HEK293 (cell line): ENCODE data around the gene ABR.

Experiments
- CTCF ChIA-PET: fragments of 350-600 bp; formaldehyde crosslinking; extraction: SDS; loops from one replicate; lab custom pipeline; 2021; ENCODE audit warnings: antibody characterized with exemption; lab: Yijun Ruan, JAX
- POLR2A ChIA-PET: fragments of 300-600 bp; formaldehyde crosslinking; extraction: SDS; loops from one replicate; lab custom pipeline; 2020; ENCODE audit warnings: antibody characterized with exemption, inconsistent platforms; lab: Yijun Ruan, JAX
- H3K27ac ChIP-seq: fragments of 200-500 bp; sonication (Bioruptor generic); 2 replicates; pipeline ENCODE4 v1.5.1; 2014; ENCODE audit warnings: low read depth, low read length, control low read depth, inconsistent platforms; ENCODE audit errors: extremely low read depth
- H3K36me3 ChIP-seq, 2 experiments: fragments of 200-500 bp in 1 of 2; sonication (Bioruptor generic) in 1 of 2; 1 replicate in 1 of 2; 2 replicates in 1 of 2; pipeline ENCODE4 v1.5.1; 2014 to 2017; ENCODE audit warnings: inconsistent platforms in 2 of 2, low read length in 2 of 2; ENCODE audit not compliant: control insufficient read depth in 2 of 2, insufficient read depth in 1 of 2
- H3K4me1 ChIP-seq: fragments of 200-500 bp; sonication (Bioruptor generic); 2 replicates; pipeline ENCODE4 v1.5.1; 2014; ENCODE audit warnings: mild to moderate bottlenecking, low read length, inconsistent platforms; ENCODE audit not compliant: control insufficient read depth, insufficient read depth
- H3K4me3 ChIP-seq: 2 replicates; pipeline ENCODE4 v1.5.1; 2011; ENCODE audit warnings: low read depth, mild to moderate bottlenecking, control low read depth, low read length, moderate library complexity
- H3K9me3 ChIP-seq: fragments of 200-500 bp; sonication (Bioruptor generic); 2 replicates; pipeline ENCODE4 v1.5.1; 2014; ENCODE audit warnings: low read depth, low read length, inconsistent platforms; ENCODE audit not compliant: control insufficient read depth, insufficient read depth
- HOXA7 ChIP-seq: sonication (generic); formaldehyde crosslinking; IDR thresholded peaks from 2 replicates; pipeline ENCODE4 v1.8.1; 2022; ENCODE audit warnings: missing genetic modification reagents, borderline replicate concordance
- OSR2 ChIP-seq: fragments of 450-650 bp; formaldehyde crosslinking; IDR thresholded peaks from 2 replicates; pipeline ENCODE4 v1.5.1; 2016; ENCODE audit warnings: missing biosample characterization, missing genetic modification characterization
- PRDM1 ChIP-seq: fragments of 450-650 bp; formaldehyde crosslinking; IDR thresholded peaks from 2 replicates; pipeline ENCODE4; 2016; ENCODE audit warnings: missing biosample characterization, missing genetic modification characterization
- SCRT1 ChIP-seq: fragments of 450-650 bp; formaldehyde crosslinking; IDR thresholded peaks from 2 replicates; pipeline ENCODE4 v1.5.1; 2016; ENCODE audit warnings: missing biosample characterization, missing genetic modification characterization, borderline replicate concordance
- SP7 ChIP-seq: fragments of 450-650 bp; formaldehyde crosslinking; IDR thresholded peaks from 2 replicates; pipeline ENCODE4 v1.5.1; 2016; ENCODE audit warnings: missing biosample characterization, missing genetic modification characterization
- YY1 ChIP-seq: fragments of 450-650 bp; formaldehyde crosslinking; IDR thresholded peaks from 2 replicates; pipeline ENCODE4 v1.5.1; 2018; ENCODE audit warnings: missing biosample characterization, missing genetic modification characterization
- ZBTB10 ChIP-seq: fragments of 450-650 bp; formaldehyde crosslinking; IDR thresholded peaks from 2 replicates; pipeline ENCODE4 v1.5.1; 2016; ENCODE audit warnings: missing biosample characterization, missing genetic modification characterization
- ZBTB8A ChIP-seq: fragments of 450-650 bp; formaldehyde crosslinking; IDR thresholded peaks from 2 replicates; pipeline ENCODE4 v1.5.1; 2016; ENCODE audit warnings: missing biosample characterization, missing genetic modification characterization
- ZNF114 ChIP-seq: fragments of 450-650 bp; formaldehyde crosslinking; IDR thresholded peaks from 2 replicates; pipeline ENCODE4 v1.5.0; 2017; ENCODE audit warnings: missing biosample characterization, missing genetic modification characterization
- ZNF19 ChIP-seq: fragments of 450-650 bp; formaldehyde crosslinking; IDR thresholded peaks from 2 replicates; pipeline ENCODE4; 2016; ENCODE audit warnings: missing biosample characterization, missing genetic modification characterization, low read depth
- ZNF311 ChIP-seq: fragments of 450-650 bp; formaldehyde crosslinking; IDR thresholded peaks from 2 replicates; pipeline ENCODE4 v1.5.1; 2017; ENCODE audit warnings: missing biosample characterization, missing genetic modification characterization, borderline replicate concordance
- ZNF366 ChIP-seq: fragments of 450-650 bp; formaldehyde crosslinking; conservative IDR thresholded peaks from 2 replicates; pipeline ENCODE4 v1.5.1; 2016; ENCODE audit warnings: missing biosample characterization, missing genetic modification characterization
- ZNF404 ChIP-seq: fragments of 450-650 bp; formaldehyde crosslinking; IDR thresholded peaks from 2 replicates; pipeline ENCODE4 v1.5.1; 2017; ENCODE audit warnings: missing biosample characterization, missing genetic modification characterization
- ZNF433 ChIP-seq: fragments of 450-650 bp; formaldehyde crosslinking; IDR thresholded peaks from 2 replicates; pipeline ENCODE4 v1.5.1; 2016; ENCODE audit warnings: missing biosample characterization, missing genetic modification characterization, low read depth
- ZNF510 ChIP-seq: fragments of 450-650 bp; formaldehyde crosslinking; IDR thresholded peaks from 2 replicates; pipeline ENCODE4 v1.5.1; 2018; ENCODE audit warnings: mild to moderate bottlenecking, missing genetic modification characterization, missing biosample characterization; ENCODE audit not compliant: insufficient replicate concordance
- ZNF548 ChIP-seq: fragments of 450-650 bp; formaldehyde crosslinking; IDR thresholded peaks from 2 replicates; pipeline ENCODE4 v1.5.1; 2016; ENCODE audit warnings: missing biosample characterization, missing genetic modification characterization
- ZNF677 ChIP-seq: fragments of 450-650 bp; IDR thresholded peaks from 2 replicates; pipeline ENCODE4 v1.5.0; 2018; ENCODE audit warnings: missing biosample characterization, mild to moderate bottlenecking, missing genetic modification characterization, moderate library complexity
- ZNF776 ChIP-seq: fragments of 450-650 bp; formaldehyde crosslinking; IDR thresholded peaks from 2 replicates; pipeline ENCODE4 v1.5.0; 2017; ENCODE audit warnings: missing biosample characterization, missing genetic modification characterization, borderline replicate concordance
- ZNF785 ChIP-seq: fragments of 450-650 bp; formaldehyde crosslinking; IDR thresholded peaks from 2 replicates; pipeline ENCODE4 v1.5.1; 2016; ENCODE audit warnings: missing biosample characterization, missing genetic modification characterization
- ZNF792 ChIP-seq: fragments of 450-650 bp; formaldehyde crosslinking; IDR thresholded peaks from 2 replicates; pipeline ENCODE4 v1.5.1; 2016; ENCODE audit warnings: missing biosample characterization, missing genetic modification characterization
- ZSCAN4 ChIP-seq: fragments of 450-650 bp; formaldehyde crosslinking; IDR thresholded peaks from 2 replicates; pipeline ENCODE4 v1.5.1; 2017; ENCODE audit warnings: missing biosample characterization, missing genetic modification characterization

Gene ABR

GRCh38 chr17:1208966-1209365 is 29.2 kb upstream of the ABR start:
- H3K4me3 ChIP-seq: no peak overlapping the region
- ChIA-PET CTCF (interaction anchor here (0.5 to 1.2 kb wide), 3 partner anchors 9 to 653 kb away, joined by 3 read pairs; no protein-coding TSS in a partner anchor), POLR2A (interaction anchor here (0.7 kb wide), 1 partner anchor 151 kb away, joined by 7 read pairs; no protein-coding TSS in a partner anchor)
- H3K4me1 ChIP-seq: 0 out of 2 replicates have a peak, but pooled peaks cover 4% of the 10 kb centered on the region
- no peak for TF ChIP-seq ZNF510 (tag by site-specific recombination)
- no peak for TF ChIP-seq ZBTB10 (tag by site-specific recombination)
- no peak for TF ChIP-seq ZNF433 (tag by site-specific recombination)
- no peak for TF ChIP-seq YY1 (tag by site-specific recombination)
- H3K9me3 ChIP-seq: no peaks in the 10 kb centered on the region
- H3K27ac ChIP-seq: no peak overlapping the region
- H3K36me3 ChIP-seq: no peaks in the 10 kb centered on the region; a peak in 1 of 3 replicates

GRCh38 chr17:1206026-1206777 is 26.4 kb upstream of the ABR start:
- no peaks in the 10 kb centered on the region; a peak in 1 of 3 replicates for H3K36me3 ChIP-seq
- CTCF ChIA-PET: interaction anchor here (0.5 to 1.6 kb wide), 4 partner anchors 8 to 145 kb away, joined by 3 to 17 read pairs (median 3); no protein-coding TSS in a partner anchor
- TF ChIP-seq SP7 (tag by site-specific recombination) (no peak), ZNF19 (tag by site-specific recombination) (no peak), ZNF785 (no peak), ZNF311 (tag by site-specific recombination) (no peak), HOXA7 (CRISPR knock-in tag) (no peak), PRDM1 (no peak), OSR2 (tag by site-specific recombination) (no peak), ZNF677 (no peak), ZBTB8A (tag by site-specific recombination) (no peak), ZNF366 (tag by site-specific recombination) (no peak), SCRT1 (tag by site-specific recombination) (no peak), ZNF114 (tag by site-specific recombination) (no peak), ZSCAN4 (tag by site-specific recombination) (no peak), ZNF792 (no peak), ZNF776 (tag by site-specific recombination) (no peak), ZNF404 (no peak), ZNF548 (no peak)
- TF ChIP-seq, all 188 proteins: peak for 0
- Histone ChIP-seq H3K9me3 (no peaks in the 10 kb centered on the region), H3K4me3 (no peak overlapping the region), H3K27ac (no peak overlapping the region), H3K4me1 (0 out of 2 replicates have a peak, but pooled peaks cover under 1% of the 10 kb centered on the region)
- POLR2A ChIA-PET: interaction anchor here (1.3 kb wide), 1 partner anchor 22 kb away, joined by 7 read pairs; no protein-coding TSS in a partner anchor
